KMS-11 (cell line): ENCODE data around the gene ANKRD29.

ENCODE experiments used
- H2AFZ ChIP-seq: fragments of 200-600 bp; sonication (generic); 2 replicates; pipeline ENCODE4 v1.6.1; 2016; ENCODE audit warnings: antibody characterized with exemption, mixed run types, low read depth
- H3K27ac ChIP-seq: fragments of 200-600 bp; sonication (generic); 2 replicates; pipeline ENCODE4 v1.6.1; 2016; ENCODE audit warnings: mild to moderate bottlenecking, mixed run types
- H3K27me3 ChIP-seq: fragments of 200-600 bp; sonication (generic); 2 replicates; pipeline ENCODE4 v1.6.1; 2017; ENCODE audit warnings: mild to moderate bottlenecking, low read depth, mixed run types, moderate library complexity; ENCODE audit not compliant: insufficient read depth
- H3K36me3 ChIP-seq: fragments of 200-600 bp; sonication (generic); 2 replicates; pipeline ENCODE4 v1.6.1; 2017; ENCODE audit warnings: mild to moderate bottlenecking, mixed run types; ENCODE audit not compliant: insufficient read depth
- H3K4me1 ChIP-seq: fragments of 200-600 bp; sonication (generic); 2 replicates; pipeline ENCODE4 v1.6.1; 2016; ENCODE audit warnings: mild to moderate bottlenecking, low read depth, mixed run types; ENCODE audit not compliant: poor library complexity, severe bottlenecking
- H3K4me2 ChIP-seq: fragments of 200-600 bp; sonication (generic); 2 replicates; pipeline ENCODE4 v1.7.0; 2016; ENCODE audit warnings: mild to moderate bottlenecking, mixed run types
- H3K4me3 ChIP-seq: fragments of 200-600 bp; sonication (generic); IDR thresholded peaks from 2 replicates; pipeline ENCODE4 v1.6.1; 2017; ENCODE audit warnings: low read depth, low read length, mixed read lengths; ENCODE audit not compliant: insufficient read depth
- H3K79me2 ChIP-seq: fragments of 200-600 bp; sonication (generic); 2 replicates; pipeline ENCODE4 v1.6.1; 2016; ENCODE audit warnings: low read depth, mixed run types; ENCODE audit not compliant: insufficient read depth
- H3K9ac ChIP-seq: fragments of 200-600 bp; sonication (generic); 2 replicates; pipeline ENCODE4 v1.6.1; 2016; ENCODE audit warnings: mild to moderate bottlenecking, mixed run types
- H4K20me1 ChIP-seq: fragments of 200-600 bp; sonication (generic); 2 replicates; pipeline ENCODE4 v1.6.1; 2016; ENCODE audit warnings: mild to moderate bottlenecking, mixed run types; ENCODE audit not compliant: insufficient read depth
- CTCF ChIP-seq: fragments of 200-600 bp; sonication (generic); conservative IDR thresholded peaks from 2 replicates; pipeline ENCODE4 v1.6.1; 2017; ENCODE audit warnings: low read depth, mild to moderate bottlenecking, antibody characterized with exemption, low read length, moderate library complexity, mixed read lengths

Gene ANKRD29

GRCh38 chr18:23575309-23575651, 87.4 kb downstream of the ANKRD29 start:
- H4K20me1 ChIP-seq = no peaks in the 10 kb centered on the region
- H2AFZ ChIP-seq = no peak overlapping the region
- no peaks in the 10 kb centered on the region for H3K27me3 ChIP-seq
- peak overlapping the region; percentile 80; the same call in 1 of the 2 replicates for H3K27ac ChIP-seq
- peak overlapping the region; percentile 98 for H3K4me2 ChIP-seq
- TF ChIP-seq CTCF = no peak
- H3K4me3 ChIP-seq = no peak overlapping the region
- H3K79me2 ChIP-seq = peaks cover 25% of the 10 kb centered on the region; the same call in 1 of the 2 replicates
- no peak overlapping the region for H3K9ac ChIP-seq
- H3K36me3 ChIP-seq = no peaks in the 10 kb centered on the region
- H3K4me1 ChIP-seq = peaks cover 75% of the 10 kb centered on the region

DNA sequence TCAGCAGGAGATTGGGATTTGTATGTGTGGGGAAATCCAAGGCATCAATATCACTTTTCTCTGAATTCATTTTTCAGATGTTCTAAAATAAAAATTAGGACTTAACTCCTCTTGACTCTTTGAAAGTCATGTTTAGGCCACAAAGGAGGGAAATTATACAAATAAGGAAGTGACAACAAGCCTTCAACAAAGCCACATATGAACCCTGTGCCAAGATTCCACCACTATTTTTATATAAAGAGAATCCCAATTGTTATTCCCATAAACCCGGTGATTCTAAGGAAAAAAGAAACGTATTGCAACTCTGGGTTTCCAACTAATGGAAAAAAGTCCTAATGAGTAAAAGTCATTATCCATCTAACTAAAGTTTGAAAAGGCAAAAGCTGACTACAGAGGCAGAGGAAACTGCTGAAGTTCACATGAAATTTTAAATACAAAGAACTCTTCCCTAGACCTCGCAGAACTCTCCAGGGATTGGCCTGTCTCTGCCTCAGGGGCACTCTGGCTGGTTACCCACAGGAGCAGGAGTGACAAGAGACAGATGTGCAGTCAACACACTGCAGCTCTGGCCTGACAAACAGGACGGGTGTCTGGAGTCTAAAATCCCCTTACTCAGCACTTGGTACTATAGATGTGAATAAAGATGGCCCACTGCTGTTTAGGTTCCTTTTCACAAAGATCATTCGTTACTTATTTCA, 88.0 kb downstream of the ANKRD29 start:
- Histone ChIP-seq H2AFZ (peak overlapping the region; percentile 14; the same call in 1 of the 2 replicates), H3K27me3 (no peaks in the 10 kb centered on the region), H3K9ac (peak overlapping the region; percentile 33), H3K36me3 (no peaks in the 10 kb centered on the region), H3K4me2 (peak overlapping the region; percentile 98), H3K79me2 (peaks cover 20% of the 10 kb centered on the region; the same call in 1 of the 2 replicates), H4K20me1 (no peaks in the 10 kb centered on the region), H3K4me1 (peaks cover 70% of the 10 kb centered on the region), H3K4me3 (no peak overlapping the region), H3K27ac (peak overlapping the region; percentile 80)
- TF ChIP-seq CTCF = no peak

GRCh38 chr18:23573626-23574431, 88.9 kb downstream of the ANKRD29 start:
- TF ChIP-seq CTCF = no peak
- Histone ChIP-seq H3K27ac (peak overlapping the region; percentile 80), H4K20me1 (no peaks in the 10 kb centered on the region), H3K4me1 (peaks cover 60% of the 10 kb centered on the region), H3K36me3 (no peaks in the 10 kb centered on the region), H3K27me3 (no peaks in the 10 kb centered on the region), H3K4me2 (peak overlapping the region; percentile 98), H3K4me3 (no peak overlapping the region), H2AFZ (peak overlapping the region; percentile 14; the same call in 1 of the 2 replicates), H3K9ac (peak overlapping the region; percentile 33), H3K79me2 (peaks cover 20% of the 10 kb centered on the region; the same call in 1 of the 2 replicates)

DNA sequence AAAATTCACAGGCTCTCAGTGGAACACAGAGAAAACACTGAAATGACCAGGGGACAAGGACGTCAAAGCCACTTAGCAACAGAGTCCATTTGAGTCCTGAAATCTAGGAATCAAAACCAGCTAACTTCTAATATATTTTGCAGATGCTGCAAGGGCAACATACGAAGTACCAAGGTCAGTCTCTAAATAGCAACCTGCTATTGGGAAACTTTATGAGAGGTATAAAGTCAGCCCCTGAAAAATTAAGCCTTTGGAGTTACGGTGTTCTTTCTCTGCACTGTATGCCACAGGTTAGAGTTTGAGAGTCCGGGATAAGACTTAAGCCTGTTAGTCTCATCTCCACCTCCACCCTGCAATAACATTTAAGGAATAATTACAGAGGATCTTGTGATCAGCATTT, 89.7 kb downstream of the ANKRD29 start:
- no peaks in the 10 kb centered on the region for H3K36me3 ChIP-seq
- H3K4me2 ChIP-seq = peak overlapping the region; percentile 98
- H2AFZ ChIP-seq = no peak overlapping the region

More for the DNA sequence above, 89.7 kb downstream of the ANKRD29 start:
- Histone ChIP-seq H3K4me1 (peaks cover 52% of the 10 kb centered on the region), H3K9ac (no peak overlapping the region), H3K27ac (peak overlapping the region; percentile 80; the same call in 1 of the 2 replicates), H3K27me3 (no peaks in the 10 kb centered on the region), H3K4me3 (no peak overlapping the region), H3K79me2 (peaks cover 20% of the 10 kb centered on the region; the same call in 1 of the 2 replicates), H4K20me1 (no peaks in the 10 kb centered on the region)
- no peak for TF ChIP-seq CTCF
